Spinal cord (tissue), 4 donors: ENCODE measurements around the gene NES. TPM values are rescaled to one million over a fixed set of nuclear protein-coding genes. Genes with fewer than 3 reads are reported as not detected.

ENCODE experiments used
- polyA plus RNA-seq, 2 donors: library from polyadenylated mRNA; unstranded; fragments of 120-200 nt; gene quantifications; one replicate each; pipeline ENCODE4 v1.2.1, GENCODE V29; 2013; ENCODE audit not compliant: insufficient read length in 2 of 2
- total RNA-seq, 2 donors: library from RNA; depleted of rRNA in 1 of 2; stranded (reverse); fragments of 120-200 nt in 1 of 2; fragments of >200 nt in 1 of 2; gene quantifications; one replicate each; pipeline versions ENCODE4 v1.2.3 to v1.2.4, GENCODE V29; 2013 to 2014

Gene NES
- total and polyA plus RNA-seq, 4 donors = 37.9 to 111 (median 79.4) TPM

Other genes starting within 250 kb of the NES start
- gene MEF2D, start 176.6 kb downstream of the NES start, total RNA-seq = 10 to 100 TPM in 1 of 2 donors, 1 to 10 TPM in 1; 5.7 to 13.2 TPM
- gene MEF2D, start 176.6 kb downstream of the NES start, polyA plus RNA-seq = 10 to 100 TPM; 21.8 to 28.9 TPM
- gene IQGAP3, start 104.8 kb downstream of the NES start, total RNA-seq = 1 to 10 TPM; 4.9 to 7.3 TPM
- gene IQGAP3, start 104.8 kb downstream of the NES start, polyA plus RNA-seq = 10 to 100 TPM in 1 of 2 donors, 1 to 10 TPM in 1; 6.8 to 10.4 TPM
- gene TTC24, start 97.7 kb downstream of the NES start, total RNA-seq = not detected
- not detected for gene TTC24, start 97.7 kb downstream of the NES start, polyA plus RNA-seq
- gene NAXE, start 85.6 kb downstream of the NES start, total RNA-seq = 100 to 1,000 TPM in 1 of 2 donors, 10 to 100 TPM in 1; 53.5 to 113 TPM
- gene NAXE, start 85.6 kb downstream of the NES start, polyA plus RNA-seq = 100 to 1,000 TPM; 107 TPM
- 1 to 10 TPM; 9.5 to 9.7 TPM for gene GPATCH4, start 75.9 kb downstream of the NES start, total RNA-seq
- gene GPATCH4, start 75.9 kb downstream of the NES start, polyA plus RNA-seq = 10 to 100 TPM; 41.7 to 44.5 TPM
- 1 to 10 TPM; 7.3 to 9.4 TPM for gene HAPLN2, start 58.0 kb downstream of the NES start, total RNA-seq
- gene HAPLN2, start 58.0 kb downstream of the NES start, polyA plus RNA-seq = 10 to 100 TPM; 37.7 to 38.8 TPM
- 100 to 1,000 TPM; 181 to 240 TPM for gene BCAN, start 35.3 kb downstream of the NES start, total RNA-seq
- gene BCAN, start 35.3 kb downstream of the NES start, polyA plus RNA-seq = 1,000 to 10,000 TPM in 1 of 2 donors, 100 to 1,000 TPM in 1; 973 to 1,252 TPM
- 100 to 1,000 TPM in 1 of 2 donors, 10 to 100 TPM in 1; 35.6 to 482 TPM for gene CRABP2, start 28.2 kb upstream of the NES start, total RNA-seq
- gene CRABP2, start 28.2 kb upstream of the NES start, polyA plus RNA-seq = 100 to 1,000 TPM in 1 of 2 donors, 10 to 100 TPM in 1; 37.7 to 139 TPM
- 10 to 100 TPM in 1 of 2 donors, 1 to 10 TPM in 1; 8.1 to 27.4 TPM for gene METTL25B, start 51.1 kb upstream of the NES start, total RNA-seq
- gene METTL25B, start 51.1 kb upstream of the NES start, polyA plus RNA-seq = 10 to 100 TPM; 35.9 to 36.0 TPM
- gene ISG20L2, start 51.4 kb upstream of the NES start, total RNA-seq = 10 to 100 TPM in 1 of 2 donors, 1 to 10 TPM in 1; 9.2 to 25.9 TPM
- 10 to 100 TPM; 38.1 to 39.2 TPM for gene ISG20L2, start 51.4 kb upstream of the NES start, polyA plus RNA-seq
- gene MRPL24, start 63.7 kb upstream of the NES start, total RNA-seq = 10 to 100 TPM; 22.9 to 61.1 TPM
- 10 to 100 TPM; 54.5 to 59.8 TPM for gene MRPL24, start 63.7 kb upstream of the NES start, polyA plus RNA-seq
- gene HDGF, start 74.3 kb upstream of the NES start, total RNA-seq = 100 to 1,000 TPM in 1 of 2 donors, 10 to 100 TPM in 1; 69.8 to 197 TPM
- 100 to 1,000 TPM; 154 to 161 TPM for gene HDGF, start 74.3 kb upstream of the NES start, polyA plus RNA-seq
- 10 to 100 TPM; 23.9 to 37.1 TPM for gene PRCC, start 90.1 kb upstream of the NES start, total RNA-seq
- 100 to 1,000 TPM; 105 to 110 TPM for gene PRCC, start 90.1 kb upstream of the NES start, polyA plus RNA-seq
- under 1 TPM in 1 of 2 donors, not detected in 1; 0.33 TPM for gene SH2D2A, start 139.4 kb upstream of the NES start, total RNA-seq
- gene SH2D2A, start 139.4 kb upstream of the NES start, polyA plus RNA-seq = under 1 TPM; 0.51 to 0.53 TPM
- gene INSRR, start 181.7 kb upstream of the NES start, total RNA-seq = 1 to 10 TPM in 1 of 2 donors, under 1 TPM in 1; 0.40 to 5.2 TPM
- 1 to 10 TPM in 1 of 2 donors, under 1 TPM in 1; 0.70 to 3.4 TPM for gene INSRR, start 181.7 kb upstream of the NES start, polyA plus RNA-seq
- gene NTRK1, start 183.5 kb upstream of the NES start, total RNA-seq = 10 to 100 TPM in 1 of 2 donors, 1 to 10 TPM in 1; 2.6 to 13.5 TPM
- gene NTRK1, start 183.5 kb upstream of the NES start, polyA plus RNA-seq = 1 to 10 TPM; 1.7 to 2.8 TPM
- 10 to 100 TPM in 1 of 2 donors, 1 to 10 TPM in 1; 3.5 to 12.7 TPM for gene PEAR1, start 216.3 kb upstream of the NES start, total RNA-seq
- gene PEAR1, start 216.3 kb upstream of the NES start, polyA plus RNA-seq = 10 to 100 TPM in 1 of 2 donors, 1 to 10 TPM in 1; 5.6 to 11.6 TPM
- gene LRRC71, start 243.2 kb upstream of the NES start, total RNA-seq = 1 to 10 TPM in 1 of 2 donors, under 1 TPM in 1; 0.30 to 4.5 TPM
- gene LRRC71, start 243.2 kb upstream of the NES start, polyA plus RNA-seq = 1 to 10 TPM; 8.0 to 8.5 TPM